MM.1S (cell line): ENCODE measurements around the gene SLC39A6.

Experiments
- DNase-seq: peaks from one replicate; pipeline ENCODE4 v3.0.0-alpha.2; 2015
- H2AFZ ChIP-seq: fragments of 300-600 bp; sonication (generic); 2 replicates; pipeline ENCODE4 v1.6.0; 2016; ENCODE audit warnings: antibody characterized with exemption, low read length
- H3F3A ChIP-seq: fragments of 300-600 bp; sonication (generic); 2 replicates; pipeline ENCODE4 v1.6.1; 2016; ENCODE audit warnings: mild to moderate bottlenecking, antibody characterized with exemption, low read length, moderate library complexity, mixed read lengths; ENCODE audit not compliant: insufficient read depth
- H3K27ac ChIP-seq: fragments of 300-600 bp; sonication (generic); 2 replicates; pipeline ENCODE4 v1.5.1; 2016; ENCODE audit warnings: mild to moderate bottlenecking, low read length
- H3K27me3 ChIP-seq: fragments of 300-600 bp; sonication (generic); replicated peaks from 2 replicates; pipeline ENCODE4 v1.6.0; 2016; ENCODE audit warnings: low read length; ENCODE audit not compliant: insufficient read depth
- H3K36me3 ChIP-seq: fragments of 300-600 bp; sonication (generic); replicated peaks from 2 replicates; pipeline ENCODE4 v1.6.1; 2016; ENCODE audit warnings: mild to moderate bottlenecking, low read length, mixed read lengths; ENCODE audit not compliant: insufficient read depth
- H3K4me1 ChIP-seq: fragments of 300-600 bp; sonication (generic); 2 replicates; pipeline ENCODE4 v1.6.1; 2016; ENCODE audit warnings: low read length, mixed read lengths
- H3K4me2 ChIP-seq: fragments of 300-600 bp; sonication (generic); 2 replicates; pipeline ENCODE4 v1.6.0; 2016; ENCODE audit warnings: low read depth, low read length
- H3K4me3 ChIP-seq: fragments of 300-600 bp; sonication (generic); 2 replicates; pipeline ENCODE4 v1.5.1; 2016; ENCODE audit warnings: low read length, mixed read lengths
- H3K79me2 ChIP-seq: fragments of 300-600 bp; sonication (generic); 2 replicates; pipeline ENCODE4 v1.6.1; 2016; ENCODE audit warnings: mixed run types, low read length, mixed read lengths
- H3K9ac ChIP-seq: fragments of 300-600 bp; sonication (generic); 2 replicates; pipeline ENCODE4 v1.6.1; 2016; ENCODE audit warnings: low read length, mixed read lengths
- H3K9me2 ChIP-seq: fragments of 300-600 bp; sonication (generic); replicated peaks from 2 replicates; pipeline ENCODE4 v1.6.1; 2016; ENCODE audit warnings: mild to moderate bottlenecking, low read length, mixed read lengths; ENCODE audit not compliant: insufficient read depth
- H3K9me3 ChIP-seq: fragments of 300-600 bp; sonication (generic); replicated peaks from 2 replicates; pipeline ENCODE4 v1.6.1; 2016; ENCODE audit warnings: mild to moderate bottlenecking, low read length, mixed read lengths; ENCODE audit not compliant: insufficient read depth
- H4K20me1 ChIP-seq: fragments of 300-600 bp; sonication (generic); 2 replicates; pipeline ENCODE4 v1.6.1; 2016; ENCODE audit warnings: mild to moderate bottlenecking, low read length, moderate library complexity, mixed read lengths; ENCODE audit not compliant: insufficient read depth
- CTCF ChIP-seq: fragments of 300-600 bp; sonication (generic); IDR thresholded peaks from 2 replicates; pipeline ENCODE4 v1.5.1; 2016; ENCODE audit warnings: antibody characterized with exemption, low read length, mixed read lengths
- EZH2 ChIP-seq: fragments of 300-600 bp; sonication (generic); optimal IDR thresholded peaks from 2 replicates; pipeline ENCODE3; 2017; ENCODE audit warnings: low read depth, mild to moderate bottlenecking, antibody characterized with exemption, low read length, mixed read lengths
- EZH2phosphoT487 ChIP-seq: fragments of 300-600 bp; sonication (generic); IDR thresholded peaks from 2 replicates; pipeline ENCODE4 v1.6.1; 2018; ENCODE audit warnings: antibody characterized with exemption, low read length

SLC39A6 gene

GRCh38 chr18:36114738-36115137, 14.4 kb downstream of the SLC39A6 start:
- Histone ChIP-seq H3K4me2 (no peak overlapping the region), H3K9me2 (no peaks in the 10 kb centered on the region), H3F3A (no peaks in the 10 kb centered on the region), H3K4me1 (no peaks in the 10 kb centered on the region), H4K20me1 (no peaks in the 10 kb centered on the region), H3K79me2 (no peaks in the 10 kb centered on the region), H2AFZ (no peak overlapping the region), H3K9me3 (no peaks in the 10 kb centered on the region), H3K27me3 (no peaks in the 10 kb centered on the region), H3K4me3 (no peak overlapping the region), H3K27ac (no peak overlapping the region), H3K9ac (no peak overlapping the region), H3K36me3 (no peaks in the 10 kb centered on the region; the same call in 1 of the 2 replicates)
- no peak for TF ChIP-seq CTCF
- no peak for TF ChIP-seq EZH2
- TF ChIP-seq EZH2phosphoT487: no peak
- no peak for DNase-seq

GRCh38 chr18:36114251-36114650, 14.9 kb downstream of the SLC39A6 start:
- H3K4me2 ChIP-seq: no peak overlapping the region
- H3K4me3 ChIP-seq: no peak overlapping the region

GRCh38 chr18:36112302-36112701, 16.8 kb downstream of the SLC39A6 start:
- H3F3A ChIP-seq: no peaks in the 10 kb centered on the region
- no peaks in the 10 kb centered on the region for H3K9me3 ChIP-seq
- no peak overlapping the region for H2AFZ ChIP-seq
- no peak overlapping the region for H3K9ac ChIP-seq
- H4K20me1 ChIP-seq: no peaks in the 10 kb centered on the region
- no peaks in the 10 kb centered on the region for H3K27me3 ChIP-seq
- H3K36me3 ChIP-seq: no peaks in the 10 kb centered on the region; the same call in 1 of the 2 replicates
- no peak overlapping the region for H3K4me2 ChIP-seq
- no peaks in the 10 kb centered on the region for H3K4me1 ChIP-seq
- H3K4me3 ChIP-seq: no peak overlapping the region
- no peak overlapping the region for H3K27ac ChIP-seq
- no peaks in the 10 kb centered on the region for H3K9me2 ChIP-seq
- no peak for DNase-seq
- no peaks in the 10 kb centered on the region for H3K79me2 ChIP-seq
- TF ChIP-seq EZH2 (no peak), EZH2phosphoT487 (no peak), CTCF (no peak)

More at GRCh38 chr18:36114251-36114650, 14.9 kb downstream of the SLC39A6 start:
- no peak overlapping the region for H2AFZ ChIP-seq
- H3K79me2 ChIP-seq: no peaks in the 10 kb centered on the region
- H3K9me3 ChIP-seq: no peaks in the 10 kb centered on the region
- no peak overlapping the region for H3K9ac ChIP-seq
- H3K36me3 ChIP-seq: no peaks in the 10 kb centered on the region; the same call in 1 of the 2 replicates
- no peaks in the 10 kb centered on the region for H3K27me3 ChIP-seq
- no peak for TF ChIP-seq EZH2phosphoT487
- no peak for TF ChIP-seq CTCF
- no peak for TF ChIP-seq EZH2
- H3F3A ChIP-seq: no peaks in the 10 kb centered on the region
- no peaks in the 10 kb centered on the region for H3K4me1 ChIP-seq
- H3K27ac ChIP-seq: no peak overlapping the region
- no peaks in the 10 kb centered on the region for H3K9me2 ChIP-seq
- no peak for DNase-seq
- no peaks in the 10 kb centered on the region for H4K20me1 ChIP-seq
